SK-N-SH treated with all-trans-retinoic acid at 6 μM for 48 hours (cell line): ENCODE results near the gene KIRREL3.

Source experiments
- ARNTL ChIP-seq: fragments of 450-650 bp; formaldehyde crosslinking; IDR thresholded peaks from 2 replicates; pipeline ENCODE4 v1.5.0; 2020; ENCODE audit warnings: low read depth, mild to moderate bottlenecking, moderate library complexity, borderline replicate concordance
- CREB5 ChIP-seq: fragments of 250-450 bp; sonication (Bioruptor Pico); IDR thresholded peaks from 2 replicates; pipeline ENCODE4 v1.5.1; 2020; ENCODE audit warnings: low read depth, mild to moderate bottlenecking, moderate library complexity
- OSR1 ChIP-seq: fragments of 250-450 bp; sonication (Bioruptor Pico); IDR thresholded peaks from 2 replicates; pipeline ENCODE4 v1.8.0; 2022; ENCODE audit warnings: moderate library complexity, mild to moderate bottlenecking, inconsistent platforms
- PATZ1 ChIP-seq: fragments of 250-450 bp; sonication (Bioruptor Pico); IDR thresholded peaks from 2 replicates; pipeline ENCODE4 v1.8.0; 2020; ENCODE audit warnings: mild to moderate bottlenecking, moderate library complexity, borderline replicate concordance
- POU6F1 ChIP-seq: fragments of 250-450 bp; sonication (Bioruptor Pico); IDR thresholded peaks from 2 replicates; pipeline ENCODE4 v1.8.0; 2021; ENCODE audit warnings: low read depth, mild to moderate bottlenecking, moderate library complexity, borderline replicate concordance
- SNAI2 ChIP-seq: fragments of 250-450 bp; sonication (Bioruptor Pico); IDR thresholded peaks from 2 replicates; pipeline ENCODE4 v1.5.0; 2020; ENCODE audit warnings: mild to moderate bottlenecking, moderate library complexity
- ZNF8 ChIP-seq: fragments of 450-650 bp; formaldehyde crosslinking; IDR thresholded peaks from 2 replicates; pipeline ENCODE4 v1.5.0; 2020; ENCODE audit warnings: mild to moderate bottlenecking, moderate library complexity

- TF ChIP-seq ARNTL (CRISPR knock-in tag), result no peak
- no peak for TF ChIP-seq POU6F1 (CRISPR knock-in tag)
- TF ChIP-seq CREB5 (CRISPR knock-in tag), result no peak
- no peak for TF ChIP-seq OSR1 (CRISPR knock-in tag)
- no peak for TF ChIP-seq SNAI2
- no peak for TF ChIP-seq PATZ1
- no peak for TF ChIP-seq ZNF8 (CRISPR knock-in tag)
These were observed 573.5 kb downstream of the KIRREL3 start for GRCh38 chr11:126426820-126427749.
